Measurements from ENCODE around the gene MINDY1. TPM values are rescaled to one million over a fixed set of nuclear protein-coding genes. Genes with fewer than 3 reads are reported as not detected.
A peak's percentile ranks its signal among the peaks of the same experiment; 100 is the strongest.

MINDY1 gene
- total and polyA plus RNA-seq, 8 donors = 9.8 to 60.0 (median 28.5) TPM

- no peak for TF ChIP-seq EP300 (IDR thresholded peaks at IDR 0.05)
- no peak for TF ChIP-seq POLR2A (IDR thresholded peaks at IDR 0.05)
- no peak for TF ChIP-seq CTCF (IDR thresholded peaks at IDR 0.05)
- TF ChIP-seq POLR2AphosphoS5 (IDR thresholded peaks at IDR 0.05) = no peak
- intact Hi-C loops (cut with DNase I; ENCODE audit: low total_unique reads) = no loop called here
- peaks cover 33 to 72% (median 61%) of the 10 kb centered on the region in 4 donors for H3K36me3 ChIP-seq
Observed at GRCh38 chr1:150997949-150998348, 8.8 kb downstream of the MINDY1 start.

GRCh38 chr1:150997126-150997872, 9.4 kb downstream of the MINDY1 start:
- intact Hi-C loops (cut with DNase I; ENCODE audit: low total_unique reads) = no loop called here
- no peaks in the 10 kb centered on the region for H3K27me3 ChIP-seq
- WGBS, 5 donors = 80 to 92% (median 83%) methylated on average over 17 to 20 of the region's 20 CpGs
- H3K9me3 ChIP-seq = no peaks in the 10 kb centered on the region
- no peak overlapping the region for H3K27ac ChIP-seq
- H3K4me1 ChIP-seq = peaks cover 0 to 29% (median 11%) of the 10 kb centered on the region in 4 donors
- peaks cover 33 to 69% (median 59%) of the 10 kb centered on the region in 4 donors for H3K36me3 ChIP-seq
- no peak overlapping the region for H3K4me3 ChIP-seq
- no peak for DNase-seq
- TF ChIP-seq EP300 (IDR thresholded peaks at IDR 0.05) (no peak), POLR2AphosphoS5 (IDR thresholded peaks at IDR 0.05) (no peak), CTCF (IDR thresholded peaks at IDR 0.05) (no peak), POLR2A (IDR thresholded peaks at IDR 0.05) (no peak)

More at GRCh38 chr1:150997949-150998348, 8.8 kb downstream of the MINDY1 start:
- no peaks in the 10 kb centered on the region for H3K9me3 ChIP-seq
- 53 to 70% (median 62%) methylated on average over 5 of the region's 5 CpGs for WGBS, 5 donors
- DNase-seq = no peak
- H3K27ac ChIP-seq = no peak overlapping the region
- H3K4me1 ChIP-seq = peaks cover under 1 to 36% (median 17%) of the 10 kb centered on the region in 4 donors
- no peak overlapping the region for H3K4me3 ChIP-seq
- H3K27me3 ChIP-seq = no peaks in the 10 kb centered on the region

GRCh38 chr1:150995896-150996295, 10.8 kb downstream of the MINDY1 start:
- 25 to 35% (median 26%) methylated on average over 9 of the region's 9 CpGs for WGBS, 5 donors

GRCh38 chr1:150995460-150995859, 11.2 kb downstream of the MINDY1 start:
- H3K27ac ChIP-seq = peak overlapping the region in 3 of 5 donors; percentile 27 to 73 (median 48)
- no peak for DNase-seq
- TF ChIP-seq EP300 (IDR thresholded peaks at IDR 0.05) (no peak), CTCF (IDR thresholded peaks at IDR 0.05) (no peak), POLR2A (IDR thresholded peaks at IDR 0.05) (no peak), POLR2AphosphoS5 (IDR thresholded peaks at IDR 0.05) (no peak)
- no peaks in the 10 kb centered on the region for H3K9me3 ChIP-seq
- no peak overlapping the region for H3K4me3 ChIP-seq
- intact Hi-C loops (cut with DNase I; ENCODE audit: low total_unique reads) = no loop called here
- H3K4me1 ChIP-seq = peaks cover 0 to 19% (median 6%) of the 10 kb centered on the region in 4 donors
- no peaks in the 10 kb centered on the region for H3K27me3 ChIP-seq
- WGBS, 5 donors = 46 to 57% (median 53%) methylated on average over 4 of the region's 4 CpGs
- H3K36me3 ChIP-seq = peaks cover 26 to 51% (median 41%) of the 10 kb centered on the region in 4 donors

More at GRCh38 chr1:150995896-150996295, 10.8 kb downstream of the MINDY1 start:
- Histone ChIP-seq H3K4me1 (peaks cover 0 to 20% (median 6%) of the 10 kb centered on the region in 4 donors), H3K9me3 (no peaks in the 10 kb centered on the region), H3K36me3 (peaks cover 26 to 55% (median 46%) of the 10 kb centered on the region in 4 donors), H3K27ac (peak overlapping the region in 2 of 5 donors; percentile 48 to 73), H3K27me3 (no peaks in the 10 kb centered on the region), H3K4me3 (no peak overlapping the region)
- peak; percentile 45 to 47 for DNase-seq
- TF ChIP-seq POLR2AphosphoS5 (IDR thresholded peaks at IDR 0.05) (peak in 2 of 3 donors; percentile 11 to 13), EP300 (IDR thresholded peaks at IDR 0.05) (no peak), CTCF (IDR thresholded peaks at IDR 0.05) (peak in 5 of 7 experiments; percentile 75 to 93 (median 89))
- intact Hi-C loops (cut with DNase I; ENCODE audit: low total_unique reads) = no loop called here

All from stomach (tissue), 9 donors.